ENCODE results near the gene LMAN2. TPM values are rescaled to one million over a fixed set of nuclear protein-coding genes. Genes with fewer than 3 reads are reported as not detected.
A peak's percentile ranks its signal among the peaks of the same experiment; 100 is the strongest.

Gene LMAN2
- polyA plus RNA-seq, 1 donor (not counting 4 experiments of a cell fraction or from before 2014, with no cell fraction given) = 105 TPM

DNA sequence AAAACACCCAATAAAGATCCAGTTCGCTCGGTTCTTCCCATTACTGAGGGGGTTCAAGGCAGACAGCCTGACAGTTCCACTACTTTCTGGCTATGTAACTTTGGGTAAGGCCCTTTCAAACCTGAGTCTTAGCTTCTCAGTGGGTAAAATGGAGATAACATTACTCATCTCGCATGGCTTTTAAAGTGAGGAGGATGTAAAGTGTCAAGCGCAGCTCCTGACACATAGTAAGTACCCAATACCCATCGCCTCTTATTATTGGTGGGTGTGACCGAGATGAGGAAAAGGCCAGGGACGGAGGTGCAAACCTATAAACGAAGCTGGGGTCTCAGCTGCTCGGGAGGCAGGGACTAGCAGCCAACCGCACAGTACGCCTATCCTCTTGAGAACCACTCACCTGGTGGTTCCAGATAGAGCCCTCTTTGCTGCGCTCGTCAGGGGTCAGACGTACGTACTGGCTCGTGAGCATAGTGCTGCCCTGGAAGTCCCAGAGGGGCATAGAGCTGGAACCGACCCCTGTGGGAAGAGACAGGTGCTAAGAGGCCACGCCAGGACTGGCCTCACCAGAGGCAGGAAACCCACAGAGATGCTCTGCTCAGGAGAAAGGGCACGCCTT, 584 bp downstream of the LMAN2 start:
- Histone ChIP-seq H3K4me3 (ENCODE audit: control insufficient read depth in 2 of 3, extremely low read depth in 1 of 3, insufficient read depth in 2 of 3, low read depth in 1 of 3, low read length in 3 of 3) (peak overlapping the region; percentile 87 to 95 (median 92)), H3K4me1 (ENCODE audit: control insufficient read depth, extremely low read depth, insufficient read depth, low read length) (peaks cover 25% of the 10 kb centered on the region), H3K9me1 (ENCODE audit: control insufficient read depth, extremely low read depth, insufficient read depth, low read length) (no peaks in the 10 kb centered on the region), H3K27me3 (ENCODE audit: control insufficient read depth, extremely low read depth, insufficient read depth, low read length) (no peaks in the 10 kb centered on the region), H3K9me3 (ENCODE audit: control insufficient read depth, low read depth, low read length) (no peaks in the 10 kb centered on the region), H3K27ac (ENCODE audit: control insufficient read depth, insufficient read depth, low read length) (peak overlapping the region; percentile 95), H3K36me3 (ENCODE audit: control insufficient read depth in 2 of 2, extremely low read depth in 1 of 2, insufficient read depth in 2 of 2, low read length in 2 of 2) (peaks cover 7 to 23% of the 10 kb centered on the region in 2 experiments), H3K9ac (ENCODE audit: control insufficient read depth, extremely low read depth, insufficient read depth, low read length) (peak overlapping the region; percentile 98), H2AFZ (ENCODE audit: control insufficient read depth, low read length) (peak overlapping the region; percentile 96), H4K20me1 (ENCODE audit: control insufficient read depth, extremely low read depth, insufficient read depth, low read length) (peaks cover 4% of the 10 kb centered on the region), H3K79me2 (ENCODE audit: control insufficient read depth, insufficient read depth, low read length) (peaks cover 53% of the 10 kb centered on the region), H3K4me2 (ENCODE audit: control insufficient read depth, extremely low read depth, insufficient read depth, low read depth, low read length) (peak overlapping the region; percentile 95)
- TF ChIP-seq, protein P1, sequence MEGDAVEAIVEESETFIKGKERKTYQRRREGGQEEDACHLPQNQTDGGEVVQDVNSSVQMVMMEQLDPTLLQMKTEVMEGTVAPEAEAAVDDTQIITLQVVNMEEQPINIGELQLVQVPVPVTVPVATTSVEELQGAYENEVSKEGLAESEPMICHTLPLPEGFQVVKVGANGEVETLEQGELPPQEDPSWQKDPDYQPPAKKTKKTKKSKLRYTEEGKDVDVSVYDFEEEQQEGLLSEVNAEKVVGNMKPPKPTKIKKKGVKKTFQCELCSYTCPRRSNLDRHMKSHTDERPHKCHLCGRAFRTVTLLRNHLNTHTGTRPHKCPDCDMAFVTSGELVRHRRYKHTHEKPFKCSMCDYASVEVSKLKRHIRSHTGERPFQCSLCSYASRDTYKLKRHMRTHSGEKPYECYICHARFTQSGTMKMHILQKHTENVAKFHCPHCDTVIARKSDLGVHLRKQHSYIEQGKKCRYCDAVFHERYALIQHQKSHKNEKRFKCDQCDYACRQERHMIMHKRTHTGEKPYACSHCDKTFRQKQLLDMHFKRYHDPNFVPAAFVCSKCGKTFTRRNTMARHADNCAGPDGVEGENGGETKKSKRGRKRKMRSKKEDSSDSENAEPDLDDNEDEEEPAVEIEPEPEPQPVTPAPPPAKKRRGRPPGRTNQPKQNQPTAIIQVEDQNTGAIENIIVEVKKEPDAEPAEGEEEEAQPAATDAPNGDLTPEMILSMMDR (optimal IDR thresholded peaks at IDR 0.05 in 1 of 3, IDR thresholded peaks at IDR 0.05 in 1 of 3, conservative IDR thresholded peaks at IDR 0.05 in 1 of 3; ENCODE audit: extremely low read depth in 1 of 3, insufficient read depth in 2 of 3, low read length in 3 of 3) = no peak
- TF ChIP-seq EZH2 (IDR thresholded peaks at IDR 0.05; ENCODE audit: low read length) = no peak
- no peak for DNase-seq (ENCODE audit: low read depth, low spot score)
- dilution Hi-C loops (cut with MboI; ENCODE audit: extremely low pct_ligation_motif_present, low sequenced_read_pairs) = no loop called here
- no peak for FAIRE-seq

DNA sequence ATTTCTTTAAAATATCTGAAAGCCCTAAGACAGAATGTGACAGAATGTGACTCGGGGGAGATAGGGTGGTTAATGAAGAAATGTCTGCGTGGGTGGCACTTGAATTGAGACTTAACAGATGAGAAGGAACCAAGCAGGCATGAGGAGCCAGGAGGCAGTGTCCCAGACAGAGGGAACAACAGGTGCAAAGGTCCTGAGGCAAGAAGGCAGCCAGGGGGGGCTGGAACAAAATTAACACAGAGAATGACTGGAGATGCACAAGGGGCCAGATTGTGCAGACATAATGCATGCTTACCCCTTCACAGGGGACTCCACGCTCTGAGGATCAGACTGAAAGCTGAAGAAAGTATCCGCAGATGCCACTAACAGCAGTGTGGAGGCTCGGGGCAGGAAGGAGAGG, 1.7 kb downstream of the LMAN2 start:
- Histone ChIP-seq H3K4me2 (ENCODE audit: control insufficient read depth, extremely low read depth, insufficient read depth, low read depth, low read length) (peak overlapping the region; percentile 95), H3K36me3 (ENCODE audit: control insufficient read depth in 2 of 2, extremely low read depth in 1 of 2, insufficient read depth in 2 of 2, low read length in 2 of 2) (peaks cover 12 to 23% of the 10 kb centered on the region in 2 experiments), H3K79me2 (ENCODE audit: control insufficient read depth, insufficient read depth, low read length) (peaks cover 61% of the 10 kb centered on the region), H3K4me3 (ENCODE audit: control insufficient read depth in 2 of 3, extremely low read depth in 1 of 3, insufficient read depth in 2 of 3, low read depth in 1 of 3, low read length in 3 of 3) (peak overlapping the region in 1 of 3 experiments; percentile 92), H3K9ac (ENCODE audit: control insufficient read depth, extremely low read depth, insufficient read depth, low read length) (peak overlapping the region; percentile 98), H3K9me3 (ENCODE audit: control insufficient read depth, low read depth, low read length) (no peaks in the 10 kb centered on the region), H3K4me1 (ENCODE audit: control insufficient read depth, extremely low read depth, insufficient read depth, low read length) (peaks cover 25% of the 10 kb centered on the region), H2AFZ (ENCODE audit: control insufficient read depth, low read length) (no peak overlapping the region), H3K27me3 (ENCODE audit: control insufficient read depth, extremely low read depth, insufficient read depth, low read length) (no peaks in the 10 kb centered on the region), H3K27ac (ENCODE audit: control insufficient read depth, insufficient read depth, low read length) (no peak overlapping the region), H3K9me1 (ENCODE audit: control insufficient read depth, extremely low read depth, insufficient read depth, low read length) (no peaks in the 10 kb centered on the region), H4K20me1 (ENCODE audit: control insufficient read depth, extremely low read depth, insufficient read depth, low read length) (peaks cover 4% of the 10 kb centered on the region)
- DNase-seq (ENCODE audit: low read depth, low spot score) (no peak), FAIRE-seq (no peak)
- dilution Hi-C loops (cut with MboI; ENCODE audit: extremely low pct_ligation_motif_present, low sequenced_read_pairs) = no loop called here
- no peak for TF ChIP-seq EZH2 (IDR thresholded peaks at IDR 0.05; ENCODE audit: low read length)
- TF ChIP-seq, protein P1 (optimal IDR thresholded peaks at IDR 0.05 in 1 of 3, IDR thresholded peaks at IDR 0.05 in 1 of 3, conservative IDR thresholded peaks at IDR 0.05 in 1 of 3; ENCODE audit: extremely low read depth in 1 of 3, insufficient read depth in 2 of 3, low read length in 3 of 3) = no peak
